Measurements from ENCODE around the gene NRXN3. TPM values are rescaled to one million over a fixed set of nuclear protein-coding genes. Genes with fewer than 3 reads are reported as not detected.

The NRXN3 gene
- total and polyA plus RNA-seq, 3 experiments from 2014 or later: not detected

- H3K4me3 Mint-ChIP-seq: no peak overlapping the region
- Histone ChIP-seq H3K4me1 (ENCODE audit: insufficient read depth, low read length) (no peaks in the 10 kb centered on the region), H3K27ac (ENCODE audit: low read depth, low read length) (no peak overlapping the region), H3K9me3 (ENCODE audit: low read length) (no peaks in the 10 kb centered on the region), H3K4me3 (ENCODE audit: low read length) (no peak overlapping the region), H3K36me3 (ENCODE audit: insufficient read depth, low read length) (no peaks in the 10 kb centered on the region), H3K27me3 (ENCODE audit: insufficient read depth, low read length, poor library complexity, severe bottlenecking) (no peaks in the 10 kb centered on the region)
- peaks cover 0 to 7% of the 10 kb centered on the region in 2 donors for H3K27me3 Mint-ChIP-seq
- H3K27ac Mint-ChIP-seq: no peak overlapping the region
- ChIA-PET CTCF (no interaction called here), POLR2A (no interaction called here)
- no peak for DNase-seq
- no peaks in the 10 kb centered on the region for H3K4me1 Mint-ChIP-seq
- H3K9me3 Mint-ChIP-seq: peaks cover 0 to 4% (median 0%) of the 10 kb centered on the region in 5 donors
- no peaks in the 10 kb centered on the region for H3K36me3 Mint-ChIP-seq
Observed at GRCh38 chr14:78342879-78343278, 172.7 kb downstream of the NRXN3 start.

GRCh38 chr14:78344290-78344689, 174.1 kb downstream of the NRXN3 start:
- CTCF ChIA-PET: no interaction called here
- Histone ChIP-seq H3K27me3 (ENCODE audit: insufficient read depth, low read length, poor library complexity, severe bottlenecking) (no peaks in the 10 kb centered on the region), H3K9me3 (ENCODE audit: low read length) (no peaks in the 10 kb centered on the region), H3K36me3 (ENCODE audit: insufficient read depth, low read length) (no peaks in the 10 kb centered on the region), H3K4me3 (ENCODE audit: low read length) (no peak overlapping the region), H3K4me1 (ENCODE audit: insufficient read depth, low read length) (no peaks in the 10 kb centered on the region), H3K27ac (ENCODE audit: low read depth, low read length) (no peak overlapping the region)
- peaks cover 0 to 7% (median 0%) of the 10 kb centered on the region in 5 donors for H3K9me3 Mint-ChIP-seq
- H3K4me1 Mint-ChIP-seq: no peaks in the 10 kb centered on the region
- H3K36me3 Mint-ChIP-seq: no peaks in the 10 kb centered on the region
- POLR2A ChIA-PET: no interaction called here
- no peak for DNase-seq
- no peak overlapping the region for H3K4me3 Mint-ChIP-seq
- H3K27me3 Mint-ChIP-seq: peaks cover 0 to 2% of the 10 kb centered on the region in 2 donors
- no peak overlapping the region for H3K27ac Mint-ChIP-seq

- ChIA-PET POLR2A (no interaction called here), CTCF (no interaction called here)
- no peaks in the 10 kb centered on the region for H3K36me3 Mint-ChIP-seq
- no peaks in the 10 kb centered on the region for H3K27me3 ChIP-seq (ENCODE audit: insufficient read depth, low read length, poor library complexity, severe bottlenecking)
- peaks cover 0 to 9% (median under 1%) of the 10 kb centered on the region in 5 donors for H3K9me3 Mint-ChIP-seq
- H3K4me1 ChIP-seq (ENCODE audit: insufficient read depth, low read length): no peaks in the 10 kb centered on the region
- H3K4me3 Mint-ChIP-seq: no peak overlapping the region
- DNase-seq: no peak
- no peaks in the 10 kb centered on the region for H3K36me3 ChIP-seq (ENCODE audit: insufficient read depth, low read length)
- no peak overlapping the region for H3K4me3 ChIP-seq (ENCODE audit: low read length)
- H3K27ac ChIP-seq (ENCODE audit: low read depth, low read length): no peak overlapping the region
- no peaks in the 10 kb centered on the region for H3K9me3 ChIP-seq (ENCODE audit: low read length)
- H3K27me3 Mint-ChIP-seq: peaks cover 0 to 2% of the 10 kb centered on the region in 2 donors
- H3K4me1 Mint-ChIP-seq: no peaks in the 10 kb centered on the region
- no peak overlapping the region for H3K27ac Mint-ChIP-seq
Observed at GRCh38 chr14:78345131-78345744, 175.1 kb downstream of the NRXN3 start.

GRCh38 chr14:78346747-78347146, 176.6 kb downstream of the NRXN3 start:
- Mint-ChIP-seq H3K4me1 (no peaks in the 10 kb centered on the region), H3K9me3 (peaks cover 0 to 7% (median 2%) of the 10 kb centered on the region in 5 donors), H3K36me3 (no peaks in the 10 kb centered on the region), H3K27ac (peak overlapping the region in 1 of 8 donors; percentile 52), H3K27me3 (peaks cover 0 to 2% of the 10 kb centered on the region in 2 donors), H3K4me3 (no peak overlapping the region)
- Histone ChIP-seq H3K9me3 (ENCODE audit: low read length) (no peaks in the 10 kb centered on the region), H3K4me1 (ENCODE audit: insufficient read depth, low read length) (no peaks in the 10 kb centered on the region), H3K36me3 (ENCODE audit: insufficient read depth, low read length) (no peaks in the 10 kb centered on the region), H3K4me3 (ENCODE audit: low read length) (no peak overlapping the region), H3K27me3 (ENCODE audit: insufficient read depth, low read length, poor library complexity, severe bottlenecking) (no peaks in the 10 kb centered on the region), H3K27ac (ENCODE audit: low read depth, low read length) (no peak overlapping the region)
- DNase-seq: no peak
- CTCF ChIA-PET: no interaction called here
- POLR2A ChIA-PET: no interaction called here

GRCh38 chr14:78355109-78355508, 184.9 kb downstream of the NRXN3 start:
- Mint-ChIP-seq H3K27me3 (peaks cover 3 to 4% of the 10 kb centered on the region in 2 donors), H3K27ac (no peak overlapping the region), H3K4me3 (no peak overlapping the region), H3K36me3 (no peaks in the 10 kb centered on the region), H3K4me1 (no peaks in the 10 kb centered on the region), H3K9me3 (peaks cover 0 to 7% (median 3%) of the 10 kb centered on the region in 5 donors)
- Histone ChIP-seq H3K4me1 (ENCODE audit: insufficient read depth, low read length) (no peaks in the 10 kb centered on the region), H3K36me3 (ENCODE audit: insufficient read depth, low read length) (no peaks in the 10 kb centered on the region), H3K9me3 (ENCODE audit: low read length) (no peaks in the 10 kb centered on the region), H3K4me3 (ENCODE audit: low read length) (no peak overlapping the region), H3K27ac (ENCODE audit: low read depth, low read length) (no peak overlapping the region), H3K27me3 (ENCODE audit: insufficient read depth, low read length, poor library complexity, severe bottlenecking) (no peaks in the 10 kb centered on the region)
- ChIA-PET CTCF (no interaction called here), POLR2A (no interaction called here)
- no peak for DNase-seq

GRCh38 chr14:78356391-78356790, 186.2 kb downstream of the NRXN3 start:
- H3K4me3 Mint-ChIP-seq: no peak overlapping the region
- H3K9me3 Mint-ChIP-seq: peaks cover 0 to 6% (median 2%) of the 10 kb centered on the region in 5 donors
- no peaks in the 10 kb centered on the region for H3K4me1 Mint-ChIP-seq
- no peaks in the 10 kb centered on the region for H3K27me3 ChIP-seq (ENCODE audit: insufficient read depth, low read length, poor library complexity, severe bottlenecking)
- no peaks in the 10 kb centered on the region for H3K4me1 ChIP-seq (ENCODE audit: insufficient read depth, low read length)
- ChIA-PET CTCF (no interaction called here), POLR2A (no interaction called here)
- no peak overlapping the region for H3K4me3 ChIP-seq (ENCODE audit: low read length)
- peaks cover 4% of the 10 kb centered on the region in 2 donors for H3K27me3 Mint-ChIP-seq
- H3K36me3 Mint-ChIP-seq: no peaks in the 10 kb centered on the region
- H3K27ac ChIP-seq (ENCODE audit: low read depth, low read length): no peak overlapping the region
- H3K27ac Mint-ChIP-seq: no peak overlapping the region
- DNase-seq: no peak
- H3K36me3 ChIP-seq (ENCODE audit: insufficient read depth, low read length): no peaks in the 10 kb centered on the region
- no peaks in the 10 kb centered on the region for H3K9me3 ChIP-seq (ENCODE audit: low read length)

- no peaks in the 10 kb centered on the region for H3K27me3 ChIP-seq (ENCODE audit: insufficient read depth, low read length, poor library complexity, severe bottlenecking)
- no peaks in the 10 kb centered on the region for H3K36me3 ChIP-seq (ENCODE audit: insufficient read depth, low read length)
- DNase-seq: no peak
- no peak overlapping the region for H3K4me3 ChIP-seq (ENCODE audit: low read length)
- H3K4me1 ChIP-seq (ENCODE audit: insufficient read depth, low read length): no peaks in the 10 kb centered on the region
- POLR2A ChIA-PET: no interaction called here
- Mint-ChIP-seq H3K27me3 (peaks cover 4% of the 10 kb centered on the region in 2 donors), H3K4me1 (no peaks in the 10 kb centered on the region), H3K9me3 (peaks cover 0 to 4% (median 2%) of the 10 kb centered on the region in 5 donors), H3K27ac (no peak overlapping the region), H3K4me3 (no peak overlapping the region), H3K36me3 (no peaks in the 10 kb centered on the region)
- H3K9me3 ChIP-seq (ENCODE audit: low read length): no peaks in the 10 kb centered on the region
- H3K27ac ChIP-seq (ENCODE audit: low read depth, low read length): no peak overlapping the region
- CTCF ChIA-PET: no interaction called here
Observed at GRCh38 chr14:78358591-78358990, 188.4 kb downstream of the NRXN3 start.

GRCh38 chr14:78359581-78359980, 189.4 kb downstream of the NRXN3 start:
- CTCF ChIA-PET: no interaction called here

More at GRCh38 chr14:78359581-78359980, 189.4 kb downstream of the NRXN3 start:
- Mint-ChIP-seq H3K27me3 (peaks cover 4% of the 10 kb centered on the region in 2 donors), H3K4me3 (no peak overlapping the region), H3K36me3 (no peaks in the 10 kb centered on the region), H3K27ac (no peak overlapping the region), H3K4me1 (no peaks in the 10 kb centered on the region), H3K9me3 (peaks cover 0 to 4% (median 1%) of the 10 kb centered on the region in 5 donors)
- Histone ChIP-seq H3K4me3 (ENCODE audit: low read length) (no peak overlapping the region), H3K36me3 (ENCODE audit: insufficient read depth, low read length) (no peaks in the 10 kb centered on the region), H3K4me1 (ENCODE audit: insufficient read depth, low read length) (no peaks in the 10 kb centered on the region), H3K27me3 (ENCODE audit: insufficient read depth, low read length, poor library complexity, severe bottlenecking) (no peaks in the 10 kb centered on the region), H3K27ac (ENCODE audit: low read depth, low read length) (no peak overlapping the region), H3K9me3 (ENCODE audit: low read length) (no peaks in the 10 kb centered on the region)
- DNase-seq: no peak
- POLR2A ChIA-PET: no interaction called here

Data from CD8-positive, alpha-beta memory T cell (primary cell).